GM21515 (cell line): ENCODE measurements around the gene OR2AT4.
"Not testable (repeated sequence)": the region's sequence is repeated elsewhere in the genome, so short reads cannot be mapped to it uniquely, and the experiment has no call there.

Experiments
- ATAC-seq: cut with Tn5 transposase; IDR thresholded peaks from one replicate; pipeline ENCODE4 v1.9.1; 2021; ENCODE audit not compliant: unreplicated experiment

Gene OR2AT4

GRCh38 chr11:75103380-75104026, 6.8 kb upstream of the OR2AT4 start:
- ATAC-seq = no peak

- ATAC-seq = no peak
Observed at GRCh38 chr11:75101424-75102128, 4.9 kb upstream of the OR2AT4 start.

GRCh38 chr11:75100314-75100713, 3.6 kb upstream of the OR2AT4 start:
- peak; percentile 87 for ATAC-seq

- ATAC-seq = no peak
Observed at GRCh38 chr11:75099635-75100034, 3.0 kb upstream of the OR2AT4 start.

GRCh38 chr11:75098835-75099439, 2.3 kb upstream of the OR2AT4 start:
- not testable (repeated sequence) for ATAC-seq

GRCh38 chr11:75098181-75098580, 1.5 kb upstream of the OR2AT4 start:
- ATAC-seq = not testable (repeated sequence)

- no peak for ATAC-seq
Observed at GRCh38 chr11:75097173-75097557, 489 bp upstream of the OR2AT4 start.

GRCh38 chr11:75094382-75094781, 2.3 kb downstream of the OR2AT4 start:
- not testable (repeated sequence) for ATAC-seq

GRCh38 chr11:75090671-75091177, 6.0 kb downstream of the OR2AT4 start:
- no peak for ATAC-seq

GRCh38 chr11:75087319-75088305, 9.1 kb downstream of the OR2AT4 start:
- ATAC-seq = no peak

GRCh38 chr11:75084883-75085282, 11.8 kb downstream of the OR2AT4 start:
- no peak for ATAC-seq

GRCh38 chr11:75083217-75083605, 13.5 kb downstream of the OR2AT4 start:
- no peak for ATAC-seq

GRCh38 chr11:75082601-75083216, 14.0 kb downstream of the OR2AT4 start:
- no peak for ATAC-seq

- ATAC-seq = no peak
Observed at GRCh38 chr11:75079546-75079945, 17.1 kb downstream of the OR2AT4 start.

- no peak for ATAC-seq
Observed at GRCh38 chr11:75078233-75078632, 18.4 kb downstream of the OR2AT4 start.

GRCh38 chr11:75077316-75077715, 19.4 kb downstream of the OR2AT4 start:
- ATAC-seq = no peak

GRCh38 chr11:75076671-75077070, 20.0 kb downstream of the OR2AT4 start:
- no peak for ATAC-seq

- ATAC-seq = no peak
Observed at GRCh38 chr11:75073459-75074190, 23.1 kb downstream of the OR2AT4 start.

GRCh38 chr11:75072582-75072981, 24.1 kb downstream of the OR2AT4 start:
- no peak for ATAC-seq

- no peak for ATAC-seq
Observed at GRCh38 chr11:75069473-75069872, 27.2 kb downstream of the OR2AT4 start.
